Fibroblast of pulmonary artery (primary cell): ENCODE data around the gene ZNF581.

Experiments used
- DNase-seq: peaks from one replicate; pipeline ENCODE4 v3.0.0-alpha.2; 2010; ENCODE audit warnings: low read depth
- H3K4me3 ChIP-seq: replicated peaks from 2 replicates; pipeline ENCODE4 v1.5.1; 2011; ENCODE audit warnings: low read depth, mild to moderate bottlenecking, control low read depth, low read length, moderate library complexity
- CTCF ChIP-seq: IDR thresholded peaks from 2 replicates; pipeline ENCODE4 v1.5.1; 2011; ENCODE audit warnings: mild to moderate bottlenecking, control low read depth, low read length, inconsistent platforms; ENCODE audit errors: missing control alignments

The ZNF581 gene

DNA sequence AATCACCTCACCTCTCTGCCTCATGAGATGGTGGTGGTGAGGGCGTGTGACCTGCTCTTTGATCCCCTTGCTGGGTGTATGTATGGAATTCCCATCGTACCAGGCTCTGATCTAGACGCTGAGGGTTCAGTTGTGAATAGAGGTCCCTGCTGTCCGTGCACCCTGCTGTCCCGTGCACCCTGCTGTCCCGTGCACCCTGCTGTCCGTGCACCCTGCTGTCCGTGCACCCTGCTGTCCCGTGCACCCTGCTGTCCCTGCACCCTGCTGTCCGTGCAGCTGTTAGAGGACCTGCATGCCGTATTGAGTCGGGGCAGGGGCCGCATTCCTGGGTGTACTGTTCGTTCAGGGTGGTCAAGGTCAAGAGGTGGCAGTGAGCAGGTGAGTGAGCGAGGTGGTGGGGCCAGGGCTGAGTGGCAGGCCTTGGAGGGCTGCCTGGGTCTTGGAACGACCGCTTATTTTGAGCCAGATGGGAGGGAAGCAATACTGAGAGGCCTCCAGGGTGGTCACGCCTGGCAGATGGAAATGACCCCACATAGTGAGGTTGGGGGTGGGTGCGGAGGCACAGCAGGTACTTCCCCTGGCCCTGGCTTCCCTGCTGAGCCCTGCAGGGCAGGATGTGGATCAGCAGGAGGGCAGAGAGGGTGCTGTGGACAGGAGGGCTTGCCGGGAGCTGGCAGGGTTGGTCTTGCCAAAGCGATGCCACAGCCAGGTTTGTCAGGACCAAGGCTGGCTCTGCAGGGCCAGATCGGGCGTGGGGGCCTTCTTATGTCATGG, 27.0 kb downstream of the ZNF581 start:
- no peak for DNase-seq
- TF ChIP-seq CTCF = no peak
- no peak overlapping the region for H3K4me3 ChIP-seq

DNA sequence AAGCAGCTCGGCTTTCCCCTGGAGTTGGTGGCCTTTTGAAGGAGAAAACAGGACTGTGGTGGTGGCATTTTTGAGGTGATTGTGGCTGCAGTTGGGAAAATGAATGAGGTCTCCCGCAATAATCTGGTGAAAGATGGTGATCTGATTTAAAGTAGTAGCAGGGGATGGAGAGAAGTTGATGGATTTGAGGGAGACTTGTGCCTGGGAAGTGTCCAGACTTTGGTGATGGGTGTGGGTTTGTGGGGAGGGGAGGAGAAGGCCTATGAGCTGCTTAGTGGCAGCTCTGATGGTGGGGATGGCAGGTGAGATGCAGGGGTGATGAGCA, 27.6 kb downstream of the ZNF581 start:
- TF ChIP-seq CTCF = no peak
- no peak overlapping the region for H3K4me3 ChIP-seq
- no peak for DNase-seq

- no peak for TF ChIP-seq CTCF
- no peak overlapping the region for H3K4me3 ChIP-seq
- peak; percentile 17 for DNase-seq
These were observed 29.0 kb downstream of the ZNF581 start for GRCh38 chr19:55672418-55672817.

DNA sequence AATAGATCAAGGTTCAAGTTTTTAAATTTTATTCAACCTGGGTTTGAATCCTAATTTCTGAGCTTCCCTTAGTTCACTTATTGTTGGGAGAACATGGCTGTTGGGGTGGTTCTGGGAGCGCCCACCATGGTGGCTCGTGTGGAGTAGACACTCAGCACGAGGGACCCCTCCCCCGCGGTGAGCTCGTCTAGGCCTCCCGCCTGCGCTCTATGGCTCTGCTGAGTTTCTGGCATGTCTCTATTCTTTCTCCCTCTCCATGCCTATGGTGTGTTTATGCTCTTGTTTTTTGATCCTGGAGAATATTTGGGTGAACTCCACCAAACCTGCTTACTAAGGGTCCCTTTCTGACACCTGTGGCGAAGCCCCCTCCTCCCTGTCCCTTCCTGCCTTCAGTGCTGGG, 30.0 kb downstream of the ZNF581 start:
- H3K4me3 ChIP-seq = no peak overlapping the region
- no peak for DNase-seq
- TF ChIP-seq CTCF = no peak

GRCh38 chr19:55673889-55674288, 30.4 kb downstream of the ZNF581 start:
- no peak overlapping the region for H3K4me3 ChIP-seq
- TF ChIP-seq CTCF = no peak
- DNase-seq = no peak

- DNase-seq = no peak
- TF ChIP-seq CTCF = no peak
- peak overlapping the region; percentile 93 for H3K4me3 ChIP-seq
These were observed 31.0 kb downstream of the ZNF581 start for GRCh38 chr19:55674459-55674840.
